Stimulated activated CD4-positive, alpha-beta T cell treated with anti-CD3 and anti-CD28 coated beads, TNF-alpha, amount 100 ng/mL, for 4 hours (primary cell): ENCODE results near the gene STX11.
"Not testable (repeated sequence)": the region's sequence is repeated elsewhere in the genome, so short reads cannot be mapped to it uniquely, and the experiment has no call there.

ENCODE experiments used
- DNase-seq, 3 experiments: peaks; one replicate each; pipeline ENCODE4 v3.0.0-alpha.2; 2020; ENCODE audit warnings: low read depth in 3 of 3

Gene STX11

GRCh38 chr6:144149894-144150709, at the start of gene STX11:
STX11 (plus strand) TSS chr6:144150517; CDS start chr6:144186628, 36,111 bp downstream.
- peak; percentile 62 to 68 (median 64) for DNase-seq

- DNase-seq = no peak
Observed at GRCh38 chr6:144103026-144103563, 47.2 kb upstream of the STX11 start.

- no peak for DNase-seq
Observed at GRCh38 chr6:144104488-144104887, 45.8 kb upstream of the STX11 start.

GRCh38 chr6:144104898-144105487, 45.3 kb upstream of the STX11 start:
- peak in 1 of 3 experiments; percentile 24 for DNase-seq

GRCh38 chr6:144106206-144106605, 44.1 kb upstream of the STX11 start:
- no peak for DNase-seq

- DNase-seq = no peak
Observed at GRCh38 chr6:144110210-144110609, 40.1 kb upstream of the STX11 start.

- no peak for DNase-seq
Observed at GRCh38 chr6:144113366-144113765, 37.0 kb upstream of the STX11 start.

GRCh38 chr6:144115219-144115618, 35.1 kb upstream of the STX11 start:
- DNase-seq = no peak

GRCh38 chr6:144119376-144119775, 30.9 kb upstream of the STX11 start:
- no peak for DNase-seq

GRCh38 chr6:144122861-144123260, 27.5 kb upstream of the STX11 start:
- no peak for DNase-seq

- no peak for DNase-seq
Observed at GRCh38 chr6:144123421-144123820, 26.9 kb upstream of the STX11 start.

- no peak for DNase-seq
Observed at GRCh38 chr6:144123836-144124235, 26.5 kb upstream of the STX11 start.

- DNase-seq = no peak
Observed at GRCh38 chr6:144127097-144127496, 23.2 kb upstream of the STX11 start.

GRCh38 chr6:144129469-144129868, 20.8 kb upstream of the STX11 start:
- no peak for DNase-seq

- DNase-seq = no peak
Observed at GRCh38 chr6:144131248-144131709, 19.0 kb upstream of the STX11 start.

- not testable (repeated sequence) for DNase-seq
Observed at GRCh38 chr6:144132167-144132690, 18.1 kb upstream of the STX11 start.

GRCh38 chr6:144133225-144133821, 17.0 kb upstream of the STX11 start:
- DNase-seq = no peak

GRCh38 chr6:144134176-144134575, 16.1 kb upstream of the STX11 start:
- no peak for DNase-seq

- no peak for DNase-seq
Observed at GRCh38 chr6:144134737-144135136, 15.6 kb upstream of the STX11 start.

- no peak for DNase-seq
Observed at GRCh38 chr6:144138542-144138941, 11.8 kb upstream of the STX11 start.

- no peak for DNase-seq
Observed at GRCh38 chr6:144139817-144140216, 10.5 kb upstream of the STX11 start.

- no peak for DNase-seq
Observed at GRCh38 chr6:144140867-144141266, 9.4 kb upstream of the STX11 start.
